ENCODE measurements around the gene SUDS3.

DNA sequence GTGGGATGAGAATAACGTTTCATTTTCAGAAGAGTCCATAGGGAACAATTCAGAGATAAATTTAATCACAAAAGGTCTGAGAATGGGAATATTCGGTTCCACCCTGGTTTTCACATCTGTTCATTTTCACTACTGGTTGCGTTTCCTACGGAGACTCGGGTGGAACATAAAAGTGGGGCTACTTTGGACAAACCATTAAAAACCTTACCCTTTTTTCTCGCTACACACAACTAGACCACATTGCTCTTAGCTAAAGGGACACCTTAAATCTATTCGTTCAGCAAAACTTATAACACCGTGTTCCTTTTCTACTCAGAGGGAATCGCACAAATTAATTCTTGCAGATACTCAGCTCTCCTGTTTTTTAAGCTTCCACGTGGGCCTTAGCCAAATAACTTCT is 1.0 kb upstream of the SUDS3 start:
- TF ChIP-seq, protein P1, sequence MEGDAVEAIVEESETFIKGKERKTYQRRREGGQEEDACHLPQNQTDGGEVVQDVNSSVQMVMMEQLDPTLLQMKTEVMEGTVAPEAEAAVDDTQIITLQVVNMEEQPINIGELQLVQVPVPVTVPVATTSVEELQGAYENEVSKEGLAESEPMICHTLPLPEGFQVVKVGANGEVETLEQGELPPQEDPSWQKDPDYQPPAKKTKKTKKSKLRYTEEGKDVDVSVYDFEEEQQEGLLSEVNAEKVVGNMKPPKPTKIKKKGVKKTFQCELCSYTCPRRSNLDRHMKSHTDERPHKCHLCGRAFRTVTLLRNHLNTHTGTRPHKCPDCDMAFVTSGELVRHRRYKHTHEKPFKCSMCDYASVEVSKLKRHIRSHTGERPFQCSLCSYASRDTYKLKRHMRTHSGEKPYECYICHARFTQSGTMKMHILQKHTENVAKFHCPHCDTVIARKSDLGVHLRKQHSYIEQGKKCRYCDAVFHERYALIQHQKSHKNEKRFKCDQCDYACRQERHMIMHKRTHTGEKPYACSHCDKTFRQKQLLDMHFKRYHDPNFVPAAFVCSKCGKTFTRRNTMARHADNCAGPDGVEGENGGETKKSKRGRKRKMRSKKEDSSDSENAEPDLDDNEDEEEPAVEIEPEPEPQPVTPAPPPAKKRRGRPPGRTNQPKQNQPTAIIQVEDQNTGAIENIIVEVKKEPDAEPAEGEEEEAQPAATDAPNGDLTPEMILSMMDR (conservative IDR thresholded peaks at IDR 0.05; ENCODE audit: low read depth, low read length): no peak
- TF ChIP-seq EZH2 (IDR thresholded peaks at IDR 0.05; ENCODE audit: low read length, unreplicated experiment) (no peak), EZH2phosphoT487 (IDR thresholded peaks at IDR 0.05; ENCODE audit: borderline replicate concordance, low read length) (no peak)
